ENCODE results near the gene HP.
A peak's percentile ranks its signal among the peaks of the same experiment; 100 is the strongest.
"Not testable (repeated sequence)": the region's sequence is repeated elsewhere in the genome, so short reads cannot be mapped to it uniquely, and the experiment has no call there.

Gene HP

GRCh38 chr16:72054254-72054847, at the start of gene HP:
Gene HP, plus strand, starts transcription at chr16:72054505. Its CDS starts 148 bp downstream, at chr16:72054653.
- intact Hi-C loops (cut with DNase I); DNase-seq: not testable (repeated sequence)

- not testable (repeated sequence) for DNase-seq
Measured at GRCh38 chr16:72008065-72008423, 46.3 kb upstream of the HP start.

GRCh38 chr16:72008424-72009216, 45.7 kb upstream of the HP start, which contains the start of gene DHODH:
Gene DHODH, plus strand, starts transcription at chr16:72008744. Its CDS starts 21 bp downstream, at chr16:72008765.
- intact Hi-C loops (cut with DNase I) = loop anchor here (2.0 kb wide), 1 partner anchor 84 kb away; the partner anchor contains the start of genes DHX38 and TXNL4B

More at GRCh38 chr16:72008065-72008423, 46.3 kb upstream of the HP start:
- intact Hi-C loops (cut with DNase I) = loop anchor here (2.0 kb wide), 1 partner anchor 85 kb away; the partner anchor contains the start of genes DHX38 and TXNL4B

GRCh38 chr16:72009779-72010178, 44.5 kb upstream of the HP start:
- intact Hi-C loops (cut with DNase I) = loop anchor here (2.0 kb wide), 1 partner anchor 83 kb away; the partner anchor contains the start of genes DHX38 and TXNL4B
- DNase-seq = no peak

More at GRCh38 chr16:72008424-72009216, 45.7 kb upstream of the HP start, which contains the start of gene DHODH:
- peak; percentile 94 to 99 (median 98) for DNase-seq

- intact Hi-C loops (cut with DNase I) = no loop called here
- DNase-seq = no peak
Measured at GRCh38 chr16:72012607-72013006, 41.7 kb upstream of the HP start.

GRCh38 chr16:72013389-72013788, 40.9 kb upstream of the HP start:
- DNase-seq = peak in 14 of 42 donors; percentile 11 to 64 (median 33)
- intact Hi-C loops (cut with DNase I) = no loop called here

- DNase-seq = no peak
- intact Hi-C loops (cut with DNase I) = no loop called here
Measured at GRCh38 chr16:72013888-72014581, 40.3 kb upstream of the HP start.

GRCh38 chr16:72014675-72015074, 39.6 kb upstream of the HP start:
- DNase-seq = no peak
- intact Hi-C loops (cut with DNase I) = no loop called here

- intact Hi-C loops (cut with DNase I) = no loop called here
- no peak for DNase-seq
Measured at GRCh38 chr16:72015124-72015523, 39.2 kb upstream of the HP start.

- intact Hi-C loops (cut with DNase I) = no loop called here
Measured at GRCh38 chr16:72018470-72018869, 35.8 kb upstream of the HP start.

GRCh38 chr16:72021043-72021442, 33.3 kb upstream of the HP start:
- no peak for DNase-seq
- intact Hi-C loops (cut with DNase I) = no loop called here

More at GRCh38 chr16:72018470-72018869, 35.8 kb upstream of the HP start:
- DNase-seq = peak in 2 of 42 donors; percentile 24 to 34

GRCh38 chr16:72022127-72022526, 32.2 kb upstream of the HP start:
- no peak for DNase-seq
- intact Hi-C loops (cut with DNase I) = no loop called here

GRCh38 chr16:72023962-72024361, 30.3 kb upstream of the HP start:
- DNase-seq = no peak
- intact Hi-C loops (cut with DNase I) = no loop called here

GRCh38 chr16:72024862-72025382, 29.4 kb upstream of the HP start:
- intact Hi-C loops (cut with DNase I) = no loop called here
- no peak for DNase-seq

GRCh38 chr16:72025404-72026114, 28.7 kb upstream of the HP start:
- DNase-seq = peak in 41 of 42 donors; percentile 18 to 82 (median 51)
- intact Hi-C loops (cut with DNase I) = no loop called here

- intact Hi-C loops (cut with DNase I) = no loop called here
- no peak for DNase-seq
Measured at GRCh38 chr16:72027669-72028378, 26.5 kb upstream of the HP start.

- no peak for DNase-seq
- intact Hi-C loops (cut with DNase I) = no loop called here
Measured at GRCh38 chr16:72029567-72030271, 24.6 kb upstream of the HP start.

Measured in head of caudate nucleus (tissue), 42 donors.